GM12891 (cell line): Measurements from ENCODE around the gene PAQR8.
A peak's percentile ranks its signal among the peaks of the same experiment; 100 is the strongest.
"Not testable (repeated sequence)": the region's sequence is repeated elsewhere in the genome, so short reads cannot be mapped to it uniquely, and the experiment has no call there.

Source experiments
- DNase-seq: peaks from one replicate; pipeline ENCODE4 v3.0.0; 2011; ENCODE audit warnings: low spot score; ENCODE audit not compliant: insufficient read length
- FAIRE-seq: peaks from 2 replicates; lab custom pipeline; 2011; peaks lifted over from hg19 to GRCh38; lab: Jason Lieb, UNC
- PAX5 ChIP-seq: IDR thresholded peaks from 2 replicates; pipeline ENCODE4 v1.6.1; 2011; ENCODE audit warnings: low read length, moderate library complexity, mild to moderate bottlenecking; ENCODE audit not compliant: insufficient read depth, severe bottlenecking
- POLR2A ChIP-seq: IDR thresholded peaks from 2 replicates; pipeline ENCODE4 v1.6.1; 2011; ENCODE audit warnings: low read depth, low read length, control low read depth
- POLR2AphosphoS5 ChIP-seq: IDR thresholded peaks from 2 replicates; pipeline ENCODE4 v1.6.1; 2011; ENCODE audit warnings: low read depth, low read length, control low read depth
- POU2F2 ChIP-seq: IDR thresholded peaks from 2 replicates; pipeline ENCODE4 v1.6.1; 2011; ENCODE audit warnings: low read depth, mild to moderate bottlenecking, control low read depth, low read length, moderate library complexity
- SPI1 ChIP-seq: IDR thresholded peaks from 2 replicates; pipeline ENCODE4 v1.6.1; 2011; ENCODE audit warnings: low read depth, low read length, control low read depth
- TAF1 ChIP-seq: IDR thresholded peaks from 2 replicates; pipeline ENCODE4 v1.6.1; 2011; ENCODE audit warnings: low read depth, low read length, control low read depth

The PAQR8 gene

DNA sequence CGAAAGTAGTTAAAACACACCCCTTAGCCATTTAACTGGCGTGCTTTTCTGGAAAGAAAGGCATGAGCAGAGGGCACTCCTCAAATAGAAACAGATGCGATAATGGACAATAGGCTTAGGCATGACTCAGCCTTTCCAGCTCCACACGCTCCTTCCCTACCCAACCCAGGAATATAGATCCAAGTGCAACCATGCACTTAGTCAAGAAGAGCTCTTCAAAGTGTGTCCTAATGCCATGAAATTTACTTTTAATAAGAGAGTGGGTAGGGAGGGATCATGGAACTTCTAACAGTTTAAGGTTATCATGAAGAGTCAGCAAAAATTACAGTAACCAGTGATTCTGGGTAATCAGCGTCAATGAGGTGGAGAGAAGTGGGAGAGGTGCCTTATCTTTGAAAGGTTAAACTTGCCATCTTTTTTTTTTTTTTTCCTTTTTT is 55.7 kb downstream of the PAQR8 start:
- no peak for DNase-seq
- TF ChIP-seq POLR2A (no peak), POU2F2 (no peak), POLR2AphosphoS5 (no peak), TAF1 (no peak), PAX5 (no peak), SPI1 (no peak)
- FAIRE-seq, result no peak

DNA sequence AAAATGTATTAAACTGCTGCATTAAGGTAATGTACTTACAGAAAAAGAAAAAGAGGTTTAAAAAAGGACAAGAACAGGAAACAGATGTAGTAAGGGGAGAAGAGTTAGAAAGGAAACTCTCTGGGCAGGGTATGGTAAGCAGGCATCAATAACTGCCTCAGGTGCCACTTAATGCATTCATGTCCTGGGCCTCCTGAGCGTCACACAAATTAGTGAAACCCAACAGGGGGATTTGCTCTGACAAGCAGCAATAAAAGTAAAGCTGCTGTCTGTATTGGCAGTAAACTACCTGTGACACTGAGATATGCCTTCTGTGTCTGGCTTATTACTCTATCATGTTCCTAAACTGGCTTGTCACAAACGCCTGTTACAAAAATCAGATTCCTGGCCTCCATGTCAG is 56.7 kb downstream of the PAQR8 start:
- TF ChIP-seq POU2F2 (no peak), SPI1 (no peak)
- FAIRE-seq (no peak), DNase-seq (no peak)

DNA sequence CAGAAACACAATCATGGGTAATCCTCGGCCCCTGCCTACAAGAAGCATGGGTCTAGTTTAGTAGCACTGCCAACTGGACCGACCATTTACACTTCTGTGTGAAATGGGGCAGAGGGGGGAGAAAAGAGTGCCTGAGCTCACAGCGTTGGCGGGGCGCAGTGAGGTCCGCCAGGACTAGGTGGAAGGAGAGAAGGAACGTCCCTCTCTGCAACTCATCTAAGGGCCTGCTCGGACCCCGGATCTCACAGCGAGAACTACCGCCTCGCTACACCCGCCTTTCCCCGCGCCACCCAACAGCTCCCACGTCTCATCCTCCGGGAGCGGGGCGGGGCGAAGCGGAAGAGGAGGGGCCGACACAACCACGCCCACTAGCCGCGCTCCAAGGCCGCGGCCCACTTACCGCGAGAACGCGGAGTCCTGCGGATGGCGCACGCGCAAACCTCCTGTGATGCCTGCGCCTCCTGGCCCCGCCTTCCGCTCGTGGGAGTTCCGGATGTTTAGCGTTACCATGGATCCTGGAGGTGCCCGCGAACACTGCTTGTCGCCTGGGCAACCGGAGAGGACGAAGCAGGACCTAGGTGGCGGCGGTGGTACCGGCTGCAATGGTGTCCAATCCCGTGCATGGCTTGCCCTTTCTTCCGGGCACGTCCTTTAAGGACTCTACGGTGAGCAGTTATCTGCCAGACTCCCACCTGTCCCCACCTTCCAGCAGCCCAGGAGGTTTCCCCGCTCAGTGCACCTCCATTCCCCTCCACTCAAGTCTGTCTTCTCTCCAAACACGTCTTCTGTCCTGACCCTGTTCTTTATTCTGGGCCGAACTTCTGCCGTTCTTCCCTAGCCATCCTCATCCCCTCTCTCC is 58.1 kb downstream of the PAQR8 start, which contains the start of gene EFHC1:
Gene EFHC1 (plus strand): TSS at position 534 of the 859 bp plus-strand sequence. CDS start 69 bp downstream, at position 603.
- DNase-seq (peak; percentile 69), FAIRE-seq (peak; percentile 99)
- TF ChIP-seq POU2F2, result no peak
- no peak; the same call in 1 of the 2 replicates for TF ChIP-seq TAF1
- peak; percentile 73 for TF ChIP-seq POLR2AphosphoS5
- TF ChIP-seq PAX5, result no peak
- peak; percentile 85 for TF ChIP-seq POLR2A

DNA sequence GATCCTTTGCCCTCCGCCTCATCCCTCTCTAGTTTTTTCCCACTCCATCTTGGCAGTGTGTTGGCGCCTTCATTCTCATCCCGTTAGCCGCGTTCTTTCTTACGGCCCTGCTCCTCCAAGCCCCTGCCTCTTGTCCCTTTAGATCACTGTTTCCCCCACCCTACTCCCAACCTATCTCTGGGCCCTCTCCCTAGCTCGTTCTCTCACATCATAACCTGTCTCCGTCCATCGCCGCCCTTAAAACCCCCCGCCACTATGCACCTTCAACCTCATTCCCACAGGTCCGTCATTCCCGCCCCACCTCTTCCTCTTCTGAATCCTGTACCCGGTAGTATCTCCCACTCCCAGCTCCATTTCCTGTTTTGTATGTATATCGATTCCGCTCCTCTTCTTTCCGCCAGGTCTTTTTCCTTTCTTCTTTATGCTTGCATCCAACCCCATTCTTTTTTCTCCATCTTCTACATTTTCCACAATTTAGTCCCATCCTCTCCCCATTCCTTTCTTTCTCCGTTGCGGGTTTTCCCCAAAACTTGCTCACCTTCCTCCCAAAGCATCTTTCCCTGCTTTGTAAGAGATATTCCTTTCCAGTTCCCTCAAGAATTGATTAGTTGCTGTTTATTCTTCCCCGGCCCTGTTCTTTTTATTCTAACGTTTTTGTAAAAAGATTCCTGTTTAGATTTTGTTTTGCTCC is 58.9 kb downstream of the PAQR8 start:
- no peak for DNase-seq
- TF ChIP-seq SPI1, result peak; percentile 18; the same call in 1 of the 2 replicates
- no peak for TF ChIP-seq POLR2AphosphoS5
- TF ChIP-seq PAX5, result no peak
- no peak for FAIRE-seq

DNA sequence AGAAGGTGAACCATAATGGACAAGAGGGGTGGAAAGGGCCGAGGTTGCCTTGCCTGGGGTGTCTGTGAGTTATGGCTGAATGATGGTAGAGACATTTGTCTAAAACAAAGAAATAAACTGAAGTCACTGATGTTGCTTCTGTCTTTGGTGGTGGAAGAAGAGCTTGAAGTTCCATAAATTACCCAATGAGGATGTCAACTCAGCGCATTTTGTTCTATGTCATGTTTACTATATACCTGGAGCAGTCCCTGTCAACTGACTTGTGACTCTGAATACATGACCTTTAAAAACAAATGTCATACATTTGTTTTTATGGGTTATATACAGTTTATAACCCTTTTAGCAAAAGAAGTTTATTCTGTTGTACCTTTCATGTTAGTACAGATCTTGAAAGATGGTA is 60.2 kb downstream of the PAQR8 start:
- no peak for TF ChIP-seq PAX5
- TF ChIP-seq SPI1, result no peak
- TF ChIP-seq POLR2A, result no peak
- TF ChIP-seq TAF1, result no peak
- TF ChIP-seq POU2F2, result no peak
- no peak for TF ChIP-seq POLR2AphosphoS5
- FAIRE-seq, result no peak
- no peak for DNase-seq

DNA sequence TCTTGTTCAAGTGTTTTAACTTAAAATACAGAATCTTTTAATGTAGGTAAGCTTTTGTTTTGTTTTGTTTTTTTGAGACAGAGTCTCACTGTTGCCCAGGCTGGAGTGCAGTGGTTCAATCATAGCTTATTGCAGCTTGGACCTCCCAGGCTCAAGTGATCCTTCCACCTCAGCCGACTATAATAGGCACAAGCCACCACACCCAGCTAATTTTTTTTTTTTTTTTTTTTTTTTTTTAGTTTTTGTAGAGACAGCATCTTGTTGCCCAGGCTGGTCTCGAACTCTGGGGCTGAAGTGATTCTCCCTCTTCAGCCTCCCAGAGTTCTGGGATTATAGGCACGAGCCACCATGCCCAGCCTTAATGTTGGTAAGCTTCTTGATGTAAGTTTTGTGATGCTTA is 61.5 kb downstream of the PAQR8 start:
- FAIRE-seq, result no peak
- DNase-seq, result no peak
- TF ChIP-seq PAX5 (no peak), POLR2AphosphoS5 (no peak), TAF1 (no peak), SPI1 (no peak), POLR2A (no peak)

DNA sequence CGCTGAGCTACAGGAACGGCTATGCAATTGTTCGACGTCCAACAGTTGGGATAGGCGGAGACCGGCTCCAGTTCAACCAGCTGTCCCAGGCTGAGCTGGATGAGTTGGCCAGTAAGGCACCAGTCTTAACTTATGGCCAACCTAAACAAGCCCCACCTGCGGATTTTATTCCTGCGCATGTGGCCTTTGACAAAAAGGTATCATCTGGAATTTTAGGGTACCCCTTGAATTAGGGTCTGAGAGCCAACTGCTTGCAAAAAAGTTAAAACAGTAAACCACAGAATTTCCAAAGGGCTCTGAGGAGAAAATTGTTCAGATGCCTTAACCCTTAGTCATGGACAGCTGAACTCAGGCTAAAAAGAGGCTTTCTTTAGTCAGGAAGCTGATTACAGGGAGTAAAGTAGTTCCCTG is 62.0 kb downstream of the PAQR8 start:
- TF ChIP-seq SPI1, result no peak
- TF ChIP-seq POLR2A, result no peak
- no peak for TF ChIP-seq TAF1
- DNase-seq (no peak), FAIRE-seq (no peak)

DNA sequence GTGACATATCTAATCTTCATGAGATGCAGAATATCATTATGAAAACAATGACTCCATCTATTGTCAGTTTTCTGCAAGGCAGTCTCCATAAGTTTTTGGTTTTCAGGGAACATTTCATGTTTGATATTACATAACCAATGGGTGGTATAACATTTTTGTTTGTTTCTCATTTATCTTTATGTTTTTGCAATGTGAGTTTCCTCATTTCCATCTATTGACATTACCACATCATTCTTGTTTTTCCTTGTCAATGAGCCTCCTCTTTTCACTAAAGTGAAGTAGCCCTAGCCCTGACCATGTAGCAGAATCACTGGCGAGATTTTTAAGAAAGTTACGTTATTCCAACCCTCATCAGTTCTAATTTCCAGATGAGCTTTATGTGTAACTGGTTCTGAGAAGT is 62.6 kb downstream of the PAQR8 start:
- FAIRE-seq (no peak), DNase-seq (no peak)
- no peak for TF ChIP-seq TAF1
- no peak for TF ChIP-seq POLR2AphosphoS5
- no peak for TF ChIP-seq SPI1
- no peak for TF ChIP-seq POLR2A
- no peak for TF ChIP-seq POU2F2
- no peak for TF ChIP-seq PAX5

DNA sequence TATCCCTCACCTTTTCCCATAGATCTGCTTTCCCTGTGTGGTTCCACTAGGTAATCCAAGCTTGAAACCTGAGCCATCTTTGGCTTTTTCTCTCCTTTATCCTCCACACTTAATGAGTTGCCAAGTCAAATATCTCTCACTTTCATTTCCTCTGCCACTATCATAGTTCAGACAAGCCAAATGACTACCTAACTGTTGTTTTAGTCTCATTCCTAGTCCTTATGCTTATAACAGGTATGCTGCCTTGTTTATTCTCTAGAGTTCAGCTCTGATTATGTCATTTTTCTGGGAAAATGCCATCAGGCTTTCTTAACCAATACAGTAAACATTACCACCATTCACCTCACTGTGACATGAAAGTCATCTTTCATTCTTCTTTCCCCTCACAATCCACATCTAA is 64.7 kb downstream of the PAQR8 start:
- FAIRE-seq (no peak), DNase-seq (no peak)
- TF ChIP-seq POLR2AphosphoS5, result no peak
- TF ChIP-seq TAF1, result no peak
- TF ChIP-seq POLR2A, result no peak
- TF ChIP-seq SPI1, result peak; percentile 62

DNA sequence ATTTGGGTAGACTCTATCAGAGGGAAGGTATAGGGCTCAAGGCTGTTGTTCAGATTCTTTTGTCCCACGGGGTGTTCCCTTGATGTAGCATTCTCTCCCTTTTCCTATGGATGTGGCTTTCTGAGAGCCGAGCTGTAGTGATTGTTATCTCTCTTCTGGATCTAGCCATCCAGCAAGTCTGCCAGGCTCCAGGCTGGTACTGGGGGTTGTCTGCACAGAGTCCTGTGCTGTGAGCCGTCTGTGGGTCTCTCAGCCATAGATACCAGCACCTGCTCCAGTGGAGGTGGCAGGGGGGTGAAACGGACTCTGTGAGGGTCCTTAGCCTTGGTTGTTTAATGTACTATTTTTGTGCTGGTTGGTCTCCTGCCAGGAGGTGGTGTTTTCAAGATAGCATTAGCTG is 71.3 kb downstream of the PAQR8 start:
- FAIRE-seq, DNase-seq: not testable (repeated sequence)

DNA sequence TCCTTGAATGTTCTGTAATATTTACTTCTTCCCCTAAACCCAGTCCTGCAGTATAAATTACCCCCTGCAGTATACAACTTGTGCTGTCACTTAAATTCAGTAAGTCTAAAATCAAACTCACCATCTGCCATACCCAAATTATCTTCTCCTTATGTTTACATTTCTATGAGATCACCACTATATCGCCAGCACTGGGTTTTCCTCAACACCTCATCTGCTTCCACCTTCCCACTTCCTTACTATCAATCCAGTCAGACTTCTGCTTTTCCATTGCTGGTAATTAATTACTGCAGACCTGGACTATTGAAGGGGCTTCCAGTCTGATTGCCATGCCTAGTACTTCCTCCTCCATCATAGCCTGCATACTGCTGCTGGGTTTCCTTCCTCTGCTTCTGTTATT is 73.4 kb downstream of the PAQR8 start:
- DNase-seq (no peak), FAIRE-seq (no peak)
- TF ChIP-seq POLR2A, result no peak
